Heart left ventricle (tissue), 16 donors: ENCODE measurements around the gene AKT2. TPM values are rescaled to one million over a fixed set of nuclear protein-coding genes. Genes with fewer than 3 reads are reported as not detected.

Experiments
- ATAC-seq, 4 donors: fragments of 200-7000 bp; cut with Tn5 transposase; one replicate each; pipeline ENCODE4 v1.9.1; 2020 to 2022; ENCODE audit warnings: moderate library complexity in 4 of 4, mild to moderate bottlenecking in 3 of 4, moderate number of reproducible peaks in 1 of 4
- DNase-seq, 5 donors: peaks; one replicate each; pipeline ENCODE4 v3.0.0-alpha.2; 2020
- H3K27ac ChIP-seq, 12 donors: fragments of 200-600 bp; sonication (generic) in 4 of 12; one replicate each; pipeline versions ENCODE4 v1.5.0 to v1.8.0; 2016 to 2022; ENCODE audit warnings: mild to moderate bottlenecking in 2 of 12
- H3K27me3 ChIP-seq, 9 donors: fragments of 200-600 bp; sonication (generic) in 2 of 9; one replicate each; pipeline versions ENCODE4 v1.5.1 to v1.8.0; 2016 to 2022; ENCODE audit warnings: mild to moderate bottlenecking in 3 of 9
- H3K36me3 ChIP-seq, 9 donors: fragments of 200-600 bp; sonication (generic) in 2 of 9; one replicate each; pipeline versions ENCODE4 v1.5.0 to v1.8.0; 2018 to 2022; ENCODE audit warnings: mild to moderate bottlenecking in 2 of 9
- H3K4me1 ChIP-seq, 12 donors: fragments of 200-600 bp; sonication (generic) in 4 of 12; one replicate each; pipeline versions ENCODE4 v1.5.0 to v1.8.0; 2016 to 2022; ENCODE audit warnings: mild to moderate bottlenecking in 3 of 12
- H3K4me3 ChIP-seq, 12 donors: fragments of 200-600 bp; sonication (generic) in 4 of 12; one replicate each; pipeline versions ENCODE4 v1.5.0 to v1.8.0; 2017 to 2022; ENCODE audit warnings: mild to moderate bottlenecking in 9 of 12, moderate library complexity in 4 of 12
- H3K9me3 ChIP-seq, 12 donors: fragments of 200-600 bp; sonication (generic) in 4 of 12; one replicate each; pipeline versions ENCODE4 v1.5.0 to v1.8.0; 2016 to 2022; ENCODE audit warnings: mild to moderate bottlenecking in 1 of 12
- CTCF ChIP-seq, 12 donors: fragments of 200-600 bp; sonication (generic) in 4 of 12; IDR thresholded peaks; one replicate each; pipeline versions ENCODE4 v1.5.0 to v1.8.0; 2018 to 2022; ENCODE audit warnings: antibody characterized with exemption in 12 of 12, mild to moderate bottlenecking in 5 of 12
- POLR2A ChIP-seq, 2 donors: fragments of 450-650 bp; IDR thresholded peaks; one replicate each; pipeline ENCODE4 v1.6.1; 2017; ENCODE audit warnings: antibody characterized with exemption in 2 of 2, mild to moderate bottlenecking in 2 of 2, moderate library complexity in 2 of 2
- WGBS, 4 donors: extraction: QIAGEN DNeasy Blood & Tissue Kit in 2 of 4; methylation state at CpG; one replicate each; pipeline versions ENCODE4 v1.1.5 to v1.1.7; 2013 to 2018; 5-methylcytosine and 5-hydroxymethylcytosine counted together
- intact Hi-C, 10 donors: fragments of 100-400 bp; cut with DNase I; formaldehyde crosslinking; loops; one replicate each; pipeline versions ENCODE4 v1.11.1 to v1.14.2; 2022
- polyA plus RNA-seq, 2 donors: library from polyadenylated mRNA; stranded (reverse); fragments of 200-250 nt; gene quantifications; one replicate each; pipeline ENCODE4 v1.2.3, GENCODE V29; 2013
- total RNA-seq, 9 donors: library from RNA; depleted of rRNA in 2 of 9; stranded (reverse); fragments of >200 nt in 2 of 9; fragmentation: NEBNext Ultra II Directional in 3 of 9; extraction: Animal tissue kit (Norgen Biotek cat#: 25700) in 3 of 9; gene quantifications; one replicate each; pipeline versions ENCODE4 v1.1.0 to v1.2.4, GENCODE V29; 2016 to 2023
- donor health status: ischemic (EF 13 %, LVEDD 7.1; RV severe dilation, severe dysfunction).
- donor health status: healthy with polysubstance abuse.
- donor health status: DM: no; HTN: yes; CAD: no.
- donor health status: DM: no; HTN: no; CAD: no.
- donor health status: ischemic (EF 25% LVEDD 6.9; RV normal size, moderate dysfunction).
- donor health status: ischemic (EF 25% LVEDD 5.7; RV mildly dilated, moderate dysfunction).
- donor health status: healthy.
- donor health status: DM: yes; HTN: yes; CAD: no.
- donor health status: ischemic (EF 35%, LVEDD 5.7; RV mildly dilated, moderate dysfunction).
- donor health status: nonischemic (EF 11% LVEDD 7.7; RV severe dilation, severe dysfunction).
- donor health status: DM: yes; HTN: yes; CAD: no.
- donor health status: PGD.
- donor health status: ischemic (EF 29% LVEDD 5.4; RV normal size, mild dysfunction).
- donor health status: nonischemic (EF 23%, LVEDD 6.1; RV moderate dilation, normal function).

The AKT2 gene
- total and polyA plus RNA-seq, 11 donors = 71.0 to 132 (median 112) TPM

GRCh38 chr19:40279120-40279551 is 6.0 kb downstream of the AKT2 start:
- Histone ChIP-seq H3K27me3 (no peaks in the 10 kb centered on the region), H3K9me3 (no peaks in the 10 kb centered on the region), H3K36me3 (no peaks in the 10 kb centered on the region), H3K27ac (peak overlapping the region; percentile 49 to 98 (median 80)), H3K4me3 (peak overlapping the region in 10 of 12 donors; percentile 20 to 54 (median 34)), H3K4me1 (peaks cover 5 to 89% (median 79%) of the 10 kb centered on the region in 12 donors)
- DNase-seq (peak; percentile 79 to 90 (median 84)), ATAC-seq (peak; percentile 70 to 83 (median 78))
- 34 to 47% (median 43%) methylated on average over 7 to 15 of the region's 15 CpGs for WGBS, 4 donors
- intact Hi-C loops = no loop called here
- TF ChIP-seq POLR2A (IDR thresholded peaks at IDR 0.05) (no peak), CTCF (IDR thresholded peaks at IDR 0.05) (peak in 3 of 12 donors; percentile 31 to 43 (median 39))

- intact Hi-C loops = no loop called here
- no peaks in the 10 kb centered on the region for H3K36me3 ChIP-seq
- ATAC-seq (no peak), DNase-seq (no peak)
- TF ChIP-seq CTCF (IDR thresholded peaks at IDR 0.05) (no peak), POLR2A (IDR thresholded peaks at IDR 0.05) (no peak)
- 67 to 72% (median 70%) methylated on average over 14 to 16 of the region's 16 CpGs for WGBS, 4 donors
- H3K4me1 ChIP-seq = peaks cover 5 to 89% (median 79%) of the 10 kb centered on the region in 12 donors
- H3K27ac ChIP-seq = peak overlapping the region; percentile 49 to 98 (median 80)
- no peaks in the 10 kb centered on the region for H3K27me3 ChIP-seq
- H3K9me3 ChIP-seq = no peaks in the 10 kb centered on the region
- peak overlapping the region in 9 of 12 donors; percentile 22 to 54 (median 35) for H3K4me3 ChIP-seq
Measured at GRCh38 chr19:40278361-40279035, 6.6 kb downstream of the AKT2 start.

GRCh38 chr19:40277356-40278059 is 7.6 kb downstream of the AKT2 start:
- ATAC-seq (no peak), DNase-seq (no peak)
- Histone ChIP-seq H3K36me3 (peaks cover 0 to 4% (median 0%) of the 10 kb centered on the region in 9 donors), H3K9me3 (no peaks in the 10 kb centered on the region), H3K4me1 (peaks cover 5 to 88% (median 73%) of the 10 kb centered on the region in 12 donors), H3K27ac (peak overlapping the region in 4 of 12 donors; percentile 8 to 98 (median 58)), H3K27me3 (no peaks in the 10 kb centered on the region), H3K4me3 (no peak overlapping the region)
- intact Hi-C loops = no loop called here
- 80 to 90% (median 84%) methylated on average over 10 of the region's 10 CpGs for whole genome bisulfite sequencing, 4 donors
- TF ChIP-seq CTCF (IDR thresholded peaks at IDR 0.05) (no peak), POLR2A (IDR thresholded peaks at IDR 0.05) (no peak)
